ENCODE data around the gene SLC43A1.

SLC43A1 gene

DNA sequence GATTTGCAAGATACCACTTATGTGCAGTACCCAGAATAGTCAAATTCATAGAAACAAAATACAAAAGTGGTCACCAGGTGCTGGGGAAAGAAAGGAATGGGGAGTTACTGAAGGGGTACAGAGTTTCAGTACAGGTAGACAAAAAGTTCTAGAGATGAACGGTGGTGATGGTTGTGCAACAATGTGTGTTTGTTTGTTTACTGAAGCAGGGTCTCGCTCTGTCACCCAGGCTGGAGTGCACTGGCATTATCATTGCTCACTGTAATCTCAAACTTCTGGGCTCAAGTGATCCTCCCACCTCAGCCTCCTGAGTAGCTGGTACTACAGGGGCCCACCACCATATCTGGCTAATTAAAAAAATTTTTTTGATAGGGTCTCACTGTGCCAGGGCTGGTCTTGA is 39.9 kb upstream of the SLC43A1 start:
- Histone ChIP-seq H3K9me3 (ENCODE audit: severe bottlenecking) (no peaks in the 10 kb centered on the region), H3K4me1 (ENCODE audit: insufficient read depth, poor library complexity, severe bottlenecking) (no peaks in the 10 kb centered on the region), H3K36me3 (ENCODE audit: low read depth) (peaks cover 51% of the 10 kb centered on the region), H3K4me3 (ENCODE audit: severe bottlenecking) (no peak overlapping the region), H3K27ac (ENCODE audit: poor library complexity, severe bottlenecking) (no peak overlapping the region), H3K27me3 (ENCODE audit: insufficient read depth, poor library complexity, severe bottlenecking) (no peaks in the 10 kb centered on the region)
- ATAC-seq (ENCODE audit: low read depth) = no peak
- no peak for DNase-seq (ENCODE audit: low spot score)
- TF ChIP-seq, protein P1, sequence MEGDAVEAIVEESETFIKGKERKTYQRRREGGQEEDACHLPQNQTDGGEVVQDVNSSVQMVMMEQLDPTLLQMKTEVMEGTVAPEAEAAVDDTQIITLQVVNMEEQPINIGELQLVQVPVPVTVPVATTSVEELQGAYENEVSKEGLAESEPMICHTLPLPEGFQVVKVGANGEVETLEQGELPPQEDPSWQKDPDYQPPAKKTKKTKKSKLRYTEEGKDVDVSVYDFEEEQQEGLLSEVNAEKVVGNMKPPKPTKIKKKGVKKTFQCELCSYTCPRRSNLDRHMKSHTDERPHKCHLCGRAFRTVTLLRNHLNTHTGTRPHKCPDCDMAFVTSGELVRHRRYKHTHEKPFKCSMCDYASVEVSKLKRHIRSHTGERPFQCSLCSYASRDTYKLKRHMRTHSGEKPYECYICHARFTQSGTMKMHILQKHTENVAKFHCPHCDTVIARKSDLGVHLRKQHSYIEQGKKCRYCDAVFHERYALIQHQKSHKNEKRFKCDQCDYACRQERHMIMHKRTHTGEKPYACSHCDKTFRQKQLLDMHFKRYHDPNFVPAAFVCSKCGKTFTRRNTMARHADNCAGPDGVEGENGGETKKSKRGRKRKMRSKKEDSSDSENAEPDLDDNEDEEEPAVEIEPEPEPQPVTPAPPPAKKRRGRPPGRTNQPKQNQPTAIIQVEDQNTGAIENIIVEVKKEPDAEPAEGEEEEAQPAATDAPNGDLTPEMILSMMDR (IDR thresholded peaks at IDR 0.05; ENCODE audit: poor library complexity, severe bottlenecking) = no peak

DNA sequence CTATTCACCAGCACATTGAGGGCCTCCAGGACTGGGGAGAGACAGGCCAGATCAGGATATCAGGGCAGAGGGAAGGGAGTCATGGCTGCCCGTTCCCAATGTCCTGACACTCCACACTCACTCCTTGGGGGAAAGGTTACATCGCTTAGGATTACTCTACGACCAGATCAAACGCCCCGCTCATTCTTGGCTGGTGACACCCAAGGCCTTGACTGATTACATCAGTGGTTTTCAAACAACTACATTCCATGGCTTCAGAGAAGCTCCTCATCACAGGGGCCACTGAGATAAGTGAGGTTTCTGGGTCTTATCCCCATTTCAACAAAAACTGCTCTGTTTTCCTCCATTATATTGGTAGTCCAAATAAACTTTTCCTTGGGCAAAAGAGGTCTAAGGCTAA is 37.0 kb upstream of the SLC43A1 start:
- Histone ChIP-seq H3K27ac (ENCODE audit: poor library complexity, severe bottlenecking) (no peak overlapping the region), H3K4me1 (ENCODE audit: insufficient read depth, poor library complexity, severe bottlenecking) (no peaks in the 10 kb centered on the region), H3K27me3 (ENCODE audit: insufficient read depth, poor library complexity, severe bottlenecking) (no peaks in the 10 kb centered on the region), H3K9me3 (ENCODE audit: severe bottlenecking) (no peaks in the 10 kb centered on the region), H3K36me3 (ENCODE audit: low read depth) (peaks cover 37% of the 10 kb centered on the region), H3K4me3 (ENCODE audit: severe bottlenecking) (no peak overlapping the region)
- TF ChIP-seq, protein P1 (IDR thresholded peaks at IDR 0.05; ENCODE audit: poor library complexity, severe bottlenecking) = no peak
- DNase-seq (ENCODE audit: low spot score) (no peak), ATAC-seq (ENCODE audit: low read depth) (no peak)

DNA sequence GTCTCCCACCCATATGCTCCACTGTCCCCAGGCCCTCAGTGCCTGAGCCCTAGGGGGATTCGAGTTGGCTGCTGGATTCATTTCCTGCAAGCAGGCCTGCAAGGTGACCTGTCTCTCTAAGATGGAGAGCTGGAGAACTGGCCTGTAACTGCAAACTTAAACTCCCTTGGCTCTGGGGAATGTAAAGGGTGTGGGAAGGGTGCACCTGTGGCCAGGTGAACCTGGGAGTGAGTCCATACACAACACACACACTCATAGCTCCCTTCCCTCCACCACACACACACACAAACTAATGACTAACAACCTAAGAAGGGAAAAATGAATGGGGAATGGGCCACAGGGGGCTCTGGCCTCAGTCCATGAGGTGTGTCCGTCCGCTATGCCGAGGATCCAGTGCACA is 36.4 kb upstream of the SLC43A1 start:
- Histone ChIP-seq H3K9me3 (ENCODE audit: severe bottlenecking) (no peaks in the 10 kb centered on the region), H3K4me1 (ENCODE audit: insufficient read depth, poor library complexity, severe bottlenecking) (no peaks in the 10 kb centered on the region), H3K4me3 (ENCODE audit: severe bottlenecking) (no peak overlapping the region), H3K27me3 (ENCODE audit: insufficient read depth, poor library complexity, severe bottlenecking) (no peaks in the 10 kb centered on the region), H3K36me3 (ENCODE audit: low read depth) (peaks cover 36% of the 10 kb centered on the region), H3K27ac (ENCODE audit: poor library complexity, severe bottlenecking) (no peak overlapping the region)
- DNase-seq (ENCODE audit: low spot score) (no peak), ATAC-seq (ENCODE audit: low read depth) (no peak)
- TF ChIP-seq, protein P1 (IDR thresholded peaks at IDR 0.05; ENCODE audit: poor library complexity, severe bottlenecking) = no peak

DNA sequence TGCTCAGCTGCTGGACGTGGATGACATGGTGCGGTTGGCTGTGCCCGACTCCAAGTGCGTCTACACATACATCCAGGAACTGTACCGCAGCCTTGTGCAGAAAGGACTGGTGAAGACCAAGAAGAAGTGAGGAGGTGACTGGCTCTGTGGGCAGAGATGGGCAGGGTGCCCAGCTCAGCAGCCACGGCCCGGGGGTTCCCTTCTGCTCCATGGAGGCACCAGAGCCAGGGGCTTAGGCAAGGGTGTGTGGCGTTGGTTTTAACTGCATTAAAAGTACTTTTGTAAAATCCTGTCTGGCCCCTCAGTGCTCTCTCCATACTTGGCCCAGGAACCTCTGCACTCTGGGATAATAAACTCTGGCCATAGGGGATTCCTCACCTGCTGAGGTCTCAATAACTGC is 34.5 kb upstream of the SLC43A1 start:
- no peak overlapping the region for H3K27ac ChIP-seq (ENCODE audit: poor library complexity, severe bottlenecking)
- no peaks in the 10 kb centered on the region for H3K9me3 ChIP-seq (ENCODE audit: severe bottlenecking)
- H3K4me3 ChIP-seq (ENCODE audit: severe bottlenecking) = no peak overlapping the region

DNA sequence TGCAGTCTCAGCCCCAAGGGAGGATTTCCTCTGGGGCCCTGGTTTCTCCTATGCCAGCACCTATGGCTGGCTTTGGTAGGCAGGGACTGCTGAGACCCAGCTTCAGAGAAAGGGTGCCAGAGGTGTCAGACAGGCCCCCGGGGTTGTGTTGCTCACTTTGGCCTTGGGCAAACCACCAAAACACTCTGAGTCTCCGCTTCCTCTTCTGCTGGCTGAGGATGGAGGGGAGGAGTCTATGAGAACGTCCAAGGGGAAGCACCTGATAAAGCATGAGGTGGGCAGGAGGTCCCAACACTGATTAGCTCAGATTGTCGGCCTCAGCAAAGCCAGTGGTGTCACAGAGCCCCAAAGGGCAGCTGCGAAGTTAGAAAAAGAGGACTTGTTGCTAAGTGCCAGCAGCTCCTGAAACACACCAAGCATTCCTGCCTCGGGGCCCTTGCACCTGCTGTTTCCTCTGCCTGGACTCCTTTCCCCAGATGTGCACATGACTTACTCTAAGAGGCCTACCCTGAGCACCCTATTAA is 32.4 kb upstream of the SLC43A1 start:
- peaks cover 23% of the 10 kb centered on the region for H3K36me3 ChIP-seq (ENCODE audit: low read depth)
- TF ChIP-seq, protein P1 (IDR thresholded peaks at IDR 0.05; ENCODE audit: poor library complexity, severe bottlenecking) = no peak
- ATAC-seq (ENCODE audit: low read depth) = no peak
- no peak for DNase-seq (ENCODE audit: low spot score)
- no peaks in the 10 kb centered on the region for H3K27me3 ChIP-seq (ENCODE audit: insufficient read depth, poor library complexity, severe bottlenecking)
- H3K27ac ChIP-seq (ENCODE audit: poor library complexity, severe bottlenecking) = no peak overlapping the region
- H3K9me3 ChIP-seq (ENCODE audit: severe bottlenecking) = no peaks in the 10 kb centered on the region
- H3K4me3 ChIP-seq (ENCODE audit: severe bottlenecking) = no peak overlapping the region
- no peaks in the 10 kb centered on the region for H3K4me1 ChIP-seq (ENCODE audit: insufficient read depth, poor library complexity, severe bottlenecking)

More for the DNA sequence above, 34.5 kb upstream of the SLC43A1 start:
- ATAC-seq (ENCODE audit: low read depth) = no peak
- Histone ChIP-seq H3K27me3 (ENCODE audit: insufficient read depth, poor library complexity, severe bottlenecking) (no peaks in the 10 kb centered on the region), H3K36me3 (ENCODE audit: low read depth) (peaks cover 36% of the 10 kb centered on the region), H3K4me1 (ENCODE audit: insufficient read depth, poor library complexity, severe bottlenecking) (no peaks in the 10 kb centered on the region)
- DNase-seq (ENCODE audit: low spot score) = no peak
- TF ChIP-seq, protein P1 (IDR thresholded peaks at IDR 0.05; ENCODE audit: poor library complexity, severe bottlenecking) = no peak
